NB4 (cell line): ENCODE data around the gene ZNF793.

ENCODE experiments used
- POLR2A ChIP-seq: IDR thresholded peaks from 2 replicates; pipeline ENCODE4 v1.6.1; 2011; ENCODE audit warnings: mild to moderate bottlenecking; ENCODE audit not compliant: insufficient read length; ENCODE audit errors: extremely low read depth
- TF ChIP-seq, protein P1 (sequence below): IDR thresholded peaks from one replicate; pipeline ENCODE4 v1.5.1; 2012; ENCODE audit warnings: low read depth, low read length

- TF ChIP-seq POLR2A, result no peak
- TF ChIP-seq, protein P1, sequence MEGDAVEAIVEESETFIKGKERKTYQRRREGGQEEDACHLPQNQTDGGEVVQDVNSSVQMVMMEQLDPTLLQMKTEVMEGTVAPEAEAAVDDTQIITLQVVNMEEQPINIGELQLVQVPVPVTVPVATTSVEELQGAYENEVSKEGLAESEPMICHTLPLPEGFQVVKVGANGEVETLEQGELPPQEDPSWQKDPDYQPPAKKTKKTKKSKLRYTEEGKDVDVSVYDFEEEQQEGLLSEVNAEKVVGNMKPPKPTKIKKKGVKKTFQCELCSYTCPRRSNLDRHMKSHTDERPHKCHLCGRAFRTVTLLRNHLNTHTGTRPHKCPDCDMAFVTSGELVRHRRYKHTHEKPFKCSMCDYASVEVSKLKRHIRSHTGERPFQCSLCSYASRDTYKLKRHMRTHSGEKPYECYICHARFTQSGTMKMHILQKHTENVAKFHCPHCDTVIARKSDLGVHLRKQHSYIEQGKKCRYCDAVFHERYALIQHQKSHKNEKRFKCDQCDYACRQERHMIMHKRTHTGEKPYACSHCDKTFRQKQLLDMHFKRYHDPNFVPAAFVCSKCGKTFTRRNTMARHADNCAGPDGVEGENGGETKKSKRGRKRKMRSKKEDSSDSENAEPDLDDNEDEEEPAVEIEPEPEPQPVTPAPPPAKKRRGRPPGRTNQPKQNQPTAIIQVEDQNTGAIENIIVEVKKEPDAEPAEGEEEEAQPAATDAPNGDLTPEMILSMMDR, result no peak
Observed at GRCh38 chr19:37565370-37565669, 58.6 kb downstream of the ZNF793 start.
